Left lung (tissue), 10 donors: ENCODE measurements around the gene ABCA6. TPM values are rescaled to one million over a fixed set of nuclear protein-coding genes. Genes with fewer than 3 reads are reported as not detected.
A peak's percentile ranks its signal among the peaks of the same experiment; 100 is the strongest.

Experiments
- ATAC-seq: fragments of 200-7000 bp; cut with Tn5 transposase; one replicate; pipeline ENCODE4 v1.9.1; 2020; ENCODE audit warnings: moderate library complexity
- DNase-seq, 4 donors: peaks; one replicate each; pipeline ENCODE4 v3.0.0-alpha.2; 2013 to 2020
- H3K27ac ChIP-seq, 2 donors: fragments of 200-600 bp; sonication (generic) in 1 of 2; one replicate each; pipeline versions ENCODE4 v1.5.0 to v1.8.0; 2020 to 2021
- H3K27me3 ChIP-seq, 2 donors: fragments of 200-600 bp; sonication (generic) in 1 of 2; one replicate each; pipeline versions ENCODE4 v1.5.0 to v1.8.0; 2020 to 2021
- H3K36me3 ChIP-seq, 2 donors: fragments of 200-600 bp; sonication (generic) in 1 of 2; one replicate each; pipeline versions ENCODE4 v1.5.0 to v1.8.0; 2020 to 2021
- H3K4me1 ChIP-seq, 2 donors: fragments of 200-600 bp; one replicate each; pipeline ENCODE4 v1.8.0; 2021
- H3K4me3 ChIP-seq, 2 donors: fragments of 200-600 bp; sonication (generic) in 1 of 2; one replicate each; pipeline versions ENCODE4 v1.5.0 to v1.8.0; 2020 to 2021; ENCODE audit warnings: mild to moderate bottlenecking in 1 of 2
- H3K9me3 ChIP-seq, 2 donors: fragments of 200-600 bp; sonication (generic) in 1 of 2; one replicate each; pipeline versions ENCODE4 v1.5.0 to v1.8.0; 2020 to 2021
- CTCF ChIP-seq, 2 donors: fragments of 200-600 bp; sonication (generic) in 1 of 2; IDR thresholded peaks; one replicate each; pipeline versions ENCODE4 v1.5.0 to v1.8.0; 2021; ENCODE audit warnings: antibody characterized with exemption in 2 of 2
- intact Hi-C, 2 donors: fragments of 100-400 bp; cut with DNase I; formaldehyde crosslinking; loops; one replicate each; pipeline versions ENCODE4 v1.11.2 to v1.14.2; 2022
- polyA plus RNA-seq, 6 donors: library from polyadenylated mRNA; unstranded; fragments of 120-200 nt; gene quantifications; one replicate each; pipeline ENCODE4 v1.2.1, GENCODE V29; 2013; ENCODE audit not compliant: insufficient read length in 6 of 6
- total RNA-seq, 2 donors: library from RNA; stranded (reverse); fragmentation: NEBNext Ultra II Directional; extraction: Animal tissue kit (Norgen Biotek cat#: 25700); gene quantifications; one replicate each; pipeline ENCODE4 v1.2.1, GENCODE V29; 2021
- donor health status: DM: no; HTN: yes; CAD: no.
- donor health status: DM: no; HTN: no; CAD: no.

The ABCA6 gene
- total and polyA plus RNA-seq, 8 donors = 12.4 to 60.7 (median 32.8) TPM

- Histone ChIP-seq H3K27ac (no peak overlapping the region), H3K4me1 (peaks cover 0 to 8% of the 10 kb centered on the region in 2 donors), H3K9me3 (no peaks in the 10 kb centered on the region), H3K36me3 (no peaks in the 10 kb centered on the region), H3K27me3 (no peaks in the 10 kb centered on the region), H3K4me3 (no peak overlapping the region)
- intact Hi-C loops = no loop called here
- DNase-seq = no peak
- no peak for TF ChIP-seq CTCF (IDR thresholded peaks at IDR 0.05)
- ATAC-seq = no peak
Observed at GRCh38 chr17:69098625-69099024, 43.1 kb downstream of the ABCA6 start.

GRCh38 chr17:69096541-69096940 is 45.2 kb downstream of the ABCA6 start:
- peaks cover 0 to 8% of the 10 kb centered on the region in 2 donors for H3K4me1 ChIP-seq
- intact Hi-C loops = no loop called here
- no peak overlapping the region for H3K4me3 ChIP-seq
- no peaks in the 10 kb centered on the region for H3K27me3 ChIP-seq
- ATAC-seq (no peak), DNase-seq (no peak)
- TF ChIP-seq CTCF (IDR thresholded peaks at IDR 0.05) = no peak
- no peaks in the 10 kb centered on the region for H3K9me3 ChIP-seq
- no peak overlapping the region for H3K27ac ChIP-seq
- no peaks in the 10 kb centered on the region for H3K36me3 ChIP-seq

GRCh38 chr17:69093995-69094394 is 47.7 kb downstream of the ABCA6 start:
- TF ChIP-seq CTCF (IDR thresholded peaks at IDR 0.05) = no peak
- no peak overlapping the region for H3K27ac ChIP-seq
- H3K4me1 ChIP-seq = peaks cover 0 to 6% of the 10 kb centered on the region in 2 donors
- intact Hi-C loops = no loop called here
- no peaks in the 10 kb centered on the region for H3K36me3 ChIP-seq
- H3K4me3 ChIP-seq = no peak overlapping the region
- no peak for DNase-seq
- ATAC-seq = no peak
- no peaks in the 10 kb centered on the region for H3K27me3 ChIP-seq
- no peaks in the 10 kb centered on the region for H3K9me3 ChIP-seq

GRCh38 chr17:69093279-69093789 is 48.4 kb downstream of the ABCA6 start:
- Histone ChIP-seq H3K4me1 (peaks cover 0 to 5% of the 10 kb centered on the region in 2 donors), H3K4me3 (no peak overlapping the region), H3K27ac (peak overlapping the region in 1 of 2 donors; percentile 29), H3K27me3 (no peaks in the 10 kb centered on the region), H3K9me3 (no peaks in the 10 kb centered on the region), H3K36me3 (no peaks in the 10 kb centered on the region)
- DNase-seq (peak in 1 of 4 donors; percentile 7), ATAC-seq (peak; percentile 41)
- intact Hi-C loops = no loop called here
- no peak for TF ChIP-seq CTCF (IDR thresholded peaks at IDR 0.05)

- no peaks in the 10 kb centered on the region for H3K27me3 ChIP-seq
- no peaks in the 10 kb centered on the region for H3K4me1 ChIP-seq
- H3K9me3 ChIP-seq = no peaks in the 10 kb centered on the region
- no peaks in the 10 kb centered on the region for H3K36me3 ChIP-seq
- H3K4me3 ChIP-seq = no peak overlapping the region
- ATAC-seq = no peak
- TF ChIP-seq CTCF (IDR thresholded peaks at IDR 0.05) = no peak
- no peak overlapping the region for H3K27ac ChIP-seq
- intact Hi-C loops = no loop called here
- no peak for DNase-seq
Observed at GRCh38 chr17:69090365-69090764, 51.3 kb downstream of the ABCA6 start.
